Left forelimb (tissue), 1 donor: ENCODE results near the gene HLF.

Experiments used
- DNase-seq: peaks from one replicate; pipeline ENCODE4 v3.0.0-alpha.2; 2018; ENCODE audit warnings: low spot score

Gene HLF

GRCh38 chr17:55292094-55292493 lies 27.3 kb downstream of the HLF start:
- DNase-seq = no peak

GRCh38 chr17:55294042-55294751 lies 29.4 kb downstream of the HLF start:
- DNase-seq = no peak

GRCh38 chr17:55295411-55296170 lies 30.8 kb downstream of the HLF start:
- no peak for DNase-seq

GRCh38 chr17:55296171-55296695 lies 31.5 kb downstream of the HLF start:
- DNase-seq = no peak

- DNase-seq = no peak
These were observed 31.9 kb downstream of the HLF start for GRCh38 chr17:55296699-55297098.

GRCh38 chr17:55298111-55298730 lies 33.5 kb downstream of the HLF start:
- no peak for DNase-seq

GRCh38 chr17:55299162-55299838 lies 34.5 kb downstream of the HLF start:
- no peak for DNase-seq

- DNase-seq = no peak
These were observed 35.1 kb downstream of the HLF start for GRCh38 chr17:55299890-55300289.

GRCh38 chr17:55300479-55301290 lies 35.9 kb downstream of the HLF start:
- no peak for DNase-seq

GRCh38 chr17:55301521-55302406 lies 37.0 kb downstream of the HLF start:
- DNase-seq = no peak

GRCh38 chr17:55302407-55302787 lies 37.6 kb downstream of the HLF start:
- DNase-seq = no peak

GRCh38 chr17:55303008-55303493 lies 38.3 kb downstream of the HLF start:
- DNase-seq = no peak

GRCh38 chr17:55303701-55304145 lies 39.0 kb downstream of the HLF start:
- no peak for DNase-seq

GRCh38 chr17:55304171-55304859 lies 39.6 kb downstream of the HLF start:
- DNase-seq = no peak

- no peak for DNase-seq
These were observed 40.7 kb downstream of the HLF start for GRCh38 chr17:55305321-55306087.

GRCh38 chr17:55307879-55308278 lies 43.1 kb downstream of the HLF start:
- DNase-seq = no peak

GRCh38 chr17:55308613-55309391 lies 44.0 kb downstream of the HLF start:
- no peak for DNase-seq
